Mesenteric fat pad (tissue), 1 donor: ENCODE measurements around the gene IARS2. TPM values are rescaled to one million over a fixed set of nuclear protein-coding genes. Genes with fewer than 3 reads are reported as not detected.
"Not testable (repeated sequence)": the region's sequence is repeated elsewhere in the genome, so short reads cannot be mapped to it uniquely, and the experiment has no call there.

Source experiments
- DNase-seq: peaks from one replicate; pipeline ENCODE4 v3.0.0-alpha.2; 2020; ENCODE audit warnings: low spot score
- microRNA-seq: library from miRNA; unstranded; fragments of <30 nt; microRNA quantifications from one replicate; pipeline ENCODE4 v1.2.0, GENCODE V29; 2020; ENCODE audit warnings: borderline number of aligned reads
- total RNA-seq: library from RNA; stranded (reverse); fragmentation: NEBNext Ultra II Directional; extraction: Animal tissue kit (Norgen Biotek cat#: 25700); gene quantifications from one replicate; pipeline ENCODE4 v1.2.1, GENCODE V29; 2021
- donor health status: DM: yes; HTN: yes; CAD: no.

IARS2 gene
- total RNA-seq, 1 donor from 2014 or later, result 78.5 TPM

DNA sequence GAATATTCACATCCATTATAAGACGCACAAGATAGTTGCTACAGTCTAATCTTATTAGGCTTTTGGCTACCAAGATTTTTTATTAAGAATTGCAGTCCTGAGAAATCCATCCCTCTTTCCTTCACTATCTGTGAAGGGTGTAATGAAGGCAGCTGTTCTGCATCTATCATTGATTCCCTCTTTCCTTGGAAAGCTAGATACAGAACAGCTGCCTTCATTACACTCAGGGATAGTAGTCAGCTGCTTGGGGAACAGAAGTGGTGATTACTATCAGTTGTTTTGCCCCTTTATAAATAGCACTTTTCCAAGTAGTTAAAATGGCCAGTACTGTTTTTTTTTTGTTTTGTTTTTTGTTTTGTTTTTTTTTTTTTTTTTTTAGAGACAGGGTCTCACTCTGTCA is 70.2 kb downstream of the IARS2 start:
- no peak for DNase-seq

DNA sequence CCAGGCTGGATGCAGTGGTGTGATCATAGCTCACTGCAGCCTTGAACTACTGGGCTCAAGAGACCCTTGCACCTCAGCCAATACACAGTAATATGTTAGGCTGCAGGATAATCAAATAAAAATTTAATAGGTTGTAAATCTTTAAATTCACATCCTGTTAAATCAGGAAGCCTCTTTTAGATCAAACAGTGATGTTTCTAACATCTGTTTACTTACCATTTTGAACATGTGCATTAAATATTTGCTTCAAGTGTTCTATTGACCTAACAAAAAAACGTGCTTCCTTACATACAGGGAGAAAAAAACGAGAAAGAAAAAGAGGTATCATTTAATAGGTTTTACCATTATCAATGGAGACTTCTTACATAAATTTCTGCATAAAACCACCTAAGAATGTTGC is 70.6 kb downstream of the IARS2 start:
- no peak for DNase-seq

DNA sequence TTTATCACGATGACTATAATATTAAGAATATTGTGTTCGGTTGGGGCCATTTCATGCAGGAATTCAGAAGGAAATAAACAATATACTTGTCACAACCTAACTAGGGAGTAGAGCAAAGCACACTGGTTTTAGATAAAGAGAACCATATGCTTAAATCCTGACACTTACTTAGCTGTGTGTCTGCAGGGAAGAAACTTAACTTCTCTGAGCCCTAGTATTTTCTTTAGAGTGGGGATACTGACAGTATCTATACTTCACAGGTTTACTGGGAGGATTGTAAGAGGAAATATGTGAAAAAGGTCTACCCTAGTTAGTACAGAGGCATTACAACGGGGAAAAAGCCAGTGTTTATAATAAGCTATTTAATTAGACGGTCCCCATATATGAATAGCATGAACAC is 72.9 kb downstream of the IARS2 start:
- DNase-seq, result no peak

DNA sequence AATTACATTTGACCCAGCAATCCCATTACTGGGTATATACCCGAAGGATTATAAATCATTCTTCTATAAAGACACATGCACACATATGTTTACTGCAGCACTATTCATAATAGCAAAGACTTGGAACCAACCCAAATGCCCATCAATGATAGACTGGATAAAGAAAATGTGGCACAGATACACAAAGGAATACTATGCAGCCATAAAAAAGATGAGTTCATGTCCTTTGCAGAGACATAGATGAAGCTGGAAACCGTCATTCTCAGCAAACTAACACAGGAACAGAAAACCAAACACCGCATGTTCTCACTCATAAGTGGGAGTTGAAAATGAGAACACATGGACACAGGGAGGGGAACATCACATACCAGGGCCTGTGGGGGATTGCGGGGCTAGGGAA is 76.0 kb downstream of the IARS2 start:
- not testable (repeated sequence) for DNase-seq

DNA sequence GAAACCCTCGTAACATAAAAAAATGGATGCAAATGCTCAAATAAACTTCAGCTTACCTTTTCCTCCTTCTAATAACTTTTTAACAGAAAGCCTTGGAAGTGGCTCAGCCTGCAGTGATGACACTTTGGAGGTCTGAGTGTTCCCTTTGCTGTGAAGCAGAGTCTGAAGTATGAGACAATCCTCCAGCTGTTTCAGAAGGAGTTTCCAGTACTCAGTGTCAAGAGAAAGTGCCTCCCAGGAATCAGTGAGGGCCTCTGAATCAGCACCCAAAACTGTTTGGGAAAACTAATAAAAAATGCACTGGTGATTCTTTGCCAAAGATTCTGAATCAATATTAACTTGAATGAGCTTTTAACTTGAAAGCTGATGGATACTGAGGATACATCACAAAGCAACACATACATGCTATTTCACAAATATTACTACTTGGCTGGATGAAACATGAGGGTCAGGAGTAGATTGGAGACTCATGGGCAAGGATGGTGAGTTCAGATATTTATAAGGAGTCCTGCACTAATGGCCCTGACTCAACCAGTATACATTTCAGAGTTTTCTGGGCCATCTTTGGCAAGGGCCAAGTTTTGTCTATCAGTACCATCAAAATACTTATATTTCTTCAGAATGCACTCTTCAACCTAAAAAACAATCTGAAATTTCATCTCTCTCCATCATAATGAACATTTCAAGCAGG is 77.0 kb downstream of the IARS2 start:
- DNase-seq, result no peak

DNA sequence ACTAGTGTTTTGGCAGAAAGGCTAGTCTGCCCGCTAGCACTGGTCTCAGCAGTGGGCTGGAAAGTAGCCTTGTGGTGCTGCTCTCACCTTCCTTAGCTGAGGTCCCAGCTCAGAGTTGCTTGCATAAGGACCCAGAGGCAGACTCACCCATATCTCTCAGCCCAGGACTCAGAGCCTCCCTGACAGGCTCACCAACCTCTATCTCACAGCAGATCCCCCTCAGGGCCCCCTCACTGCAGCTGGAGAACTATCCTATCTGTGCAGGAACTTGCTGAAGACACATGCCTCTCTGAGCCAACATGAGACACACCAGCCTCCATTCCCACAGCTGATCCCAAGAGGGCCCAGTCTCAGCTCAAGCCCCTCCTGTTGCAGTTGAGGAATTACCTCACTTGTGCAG is 82.6 kb downstream of the IARS2 start:
- no peak for DNase-seq

DNA sequence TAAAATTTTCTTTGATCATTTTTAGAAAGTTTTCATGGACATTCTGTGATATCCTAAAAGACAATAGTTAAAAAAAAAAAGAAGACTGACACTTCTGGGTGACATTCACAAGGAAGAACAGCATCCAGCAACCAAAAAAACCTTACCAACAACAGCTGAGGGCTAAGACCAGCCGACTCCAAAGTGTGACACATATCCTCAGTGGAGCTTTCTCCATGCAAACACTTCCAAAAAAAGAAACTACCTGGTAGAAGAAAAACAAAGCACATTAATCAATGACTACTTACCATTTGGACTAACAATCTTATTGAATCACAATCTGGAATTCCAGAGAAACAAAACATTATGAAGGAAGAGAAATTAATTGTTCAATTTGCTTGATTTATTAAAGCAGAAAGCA is 88.2 kb downstream of the IARS2 start:
- no peak for DNase-seq

DNA sequence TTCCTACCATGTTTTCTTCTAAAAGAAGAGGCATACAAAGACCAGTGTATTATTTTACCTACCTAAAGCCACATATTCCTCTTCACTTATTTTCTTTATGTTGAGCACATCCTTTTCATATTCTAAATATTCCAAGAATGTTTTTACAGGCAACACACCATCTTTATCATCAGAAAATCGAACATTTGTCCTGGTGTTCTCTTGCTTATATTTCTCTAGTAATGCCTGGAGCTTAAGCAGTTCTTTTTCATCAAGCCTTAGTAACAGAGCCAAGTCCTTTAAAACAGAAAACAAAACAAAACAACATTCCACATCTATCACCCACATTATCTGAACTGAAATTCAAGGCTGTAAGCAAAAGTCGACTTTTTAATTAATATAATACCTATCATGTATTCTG is 88.7 kb downstream of the IARS2 start:
- DNase-seq, result no peak

DNA sequence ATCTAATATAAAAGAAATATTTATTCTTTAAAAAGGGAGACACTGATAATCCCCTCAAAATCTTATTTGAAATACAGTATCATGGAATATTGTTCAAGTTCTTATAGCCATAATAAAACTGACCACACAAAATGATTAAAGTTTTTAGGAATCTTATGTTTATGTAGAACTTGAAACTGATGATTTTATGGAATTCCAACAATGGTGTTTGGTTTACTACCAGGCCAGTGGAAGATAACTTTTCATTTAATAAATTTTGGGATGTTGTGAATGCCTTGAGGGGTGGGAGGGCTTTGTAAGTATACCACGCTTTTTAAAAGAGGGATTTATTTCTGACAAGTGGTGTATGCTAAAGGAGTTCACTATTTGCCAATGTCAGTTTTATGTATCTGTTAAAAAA is 90.6 kb downstream of the IARS2 start:
- no peak for DNase-seq

DNA sequence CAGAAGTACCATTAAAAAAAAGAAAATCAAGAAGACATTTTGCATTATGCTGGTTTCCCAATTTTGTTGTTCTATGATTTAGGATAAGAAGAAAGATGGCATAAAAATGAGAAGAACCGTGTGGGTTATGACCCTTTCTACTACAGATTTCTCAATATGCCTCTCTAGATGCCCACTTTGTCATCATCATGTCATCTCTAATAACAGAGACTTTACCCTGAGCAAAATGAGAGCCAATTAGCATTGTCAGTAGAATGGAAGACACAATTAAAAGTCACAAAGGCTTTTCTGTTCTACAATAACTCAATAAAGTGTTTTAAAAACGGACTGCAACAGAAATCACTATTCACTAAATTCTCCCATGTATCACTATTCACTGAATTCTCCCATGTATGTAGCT is 92.8 kb downstream of the IARS2 start:
- DNase-seq, result no peak

DNA sequence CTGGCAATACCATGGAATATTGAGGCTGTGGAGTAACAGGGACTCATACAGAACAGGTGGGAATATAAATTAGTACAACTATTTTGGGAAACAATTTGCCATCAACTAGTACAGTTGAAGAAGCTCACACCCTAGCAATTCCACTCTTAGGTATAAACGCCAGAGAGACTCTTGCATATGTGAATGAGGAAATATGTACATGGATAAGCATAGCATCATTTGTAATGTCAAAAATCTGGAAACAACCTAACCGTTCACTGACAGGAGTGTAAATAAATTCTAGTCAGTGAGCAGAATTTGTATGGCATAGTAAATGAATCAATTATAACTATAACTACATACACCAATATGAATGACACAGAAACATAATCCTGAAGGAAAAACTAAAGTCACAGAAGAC is 94.6 kb downstream of the IARS2 start:
- no peak for DNase-seq

DNA sequence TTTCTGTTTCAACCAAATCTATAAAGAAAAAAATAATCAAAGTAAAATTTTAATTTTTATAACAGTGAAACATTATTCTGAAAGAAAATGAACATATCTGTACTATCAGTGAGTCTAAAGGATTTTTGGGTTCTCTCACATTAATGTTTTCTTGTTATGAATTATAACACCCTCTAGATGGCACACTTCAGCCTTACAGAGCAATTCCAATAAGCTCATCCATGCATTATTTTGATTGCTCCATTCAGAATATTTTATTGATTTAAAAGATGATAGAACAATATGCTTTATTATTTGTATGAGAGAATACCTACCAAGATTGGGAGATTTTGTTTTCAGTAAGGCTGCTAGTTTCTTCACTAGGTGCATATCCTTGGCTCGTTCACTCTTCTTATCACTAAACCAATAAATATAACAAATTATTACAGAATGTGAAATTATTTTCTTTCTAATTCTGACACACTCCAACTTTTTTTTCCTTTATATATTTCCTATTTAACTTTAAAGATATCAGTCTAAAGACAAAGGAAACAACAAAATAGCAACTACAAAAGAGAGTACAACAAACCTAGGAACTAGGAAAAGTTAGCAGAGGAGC is 95.9 kb downstream of the IARS2 start:
- no peak for DNase-seq

DNA sequence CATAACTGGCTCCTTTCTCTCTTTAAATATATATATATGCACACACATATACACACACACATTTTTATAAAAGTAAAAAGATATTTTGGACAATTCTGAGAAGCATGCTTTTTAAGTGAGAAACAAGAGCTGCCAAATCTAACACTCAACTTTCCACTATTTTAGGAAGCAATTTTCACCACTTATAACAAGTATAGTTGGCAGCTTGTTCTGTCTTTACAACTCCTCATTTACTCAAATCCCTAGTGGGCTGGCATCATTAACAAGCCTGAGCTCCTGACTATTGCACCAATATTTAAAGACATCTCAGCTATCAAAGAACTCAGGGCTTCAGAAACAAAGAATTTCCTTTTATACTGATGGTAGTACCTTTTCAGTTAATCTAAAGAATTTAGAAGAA is 101.8 kb downstream of the IARS2 start:
- no peak for DNase-seq

Small RNA genes lying within 50 kb of the gene (microRNA-seq; reads per million reads assigned to microRNA genes)
- gene MIR194-1, result 58.1 reads per million, percentile 38 among the genes with 10 or more reads in this experiment
- gene MIR215, result 51.6 reads per million, percentile 37 among the genes with 10 or more reads in this experiment

Other genes with a start within 250 kb of the IARS2 start
- 0.19 TPM for gene SLC30A10, start 165.6 kb upstream of the IARS2 start, total RNA-seq
- 108 TPM for gene EPRS1, start 47.6 kb upstream of the IARS2 start, total RNA-seq
- gene BPNT1, start 4.3 kb upstream of the IARS2 start, total RNA-seq, result 22.1 TPM
- 48.8 TPM for gene RAB3GAP2, start 178.3 kb downstream of the IARS2 start, total RNA-seq